Activated CD8-positive, alpha-beta memory T cell treated with anti-CD3 and anti-CD28 coated beads for 48 hours (primary cell): Measurements from ENCODE around the gene SENP6.
A peak's percentile ranks its signal among the peaks of the same experiment; 100 is the strongest.

Source experiments
- DNase-seq, 3 experiments: peaks; one replicate each; pipeline ENCODE4 v3.0.0-alpha.2; 2020; ENCODE audit warnings: low read depth in 2 of 3, low spot score in 2 of 3

Gene SENP6

GRCh38 chr6:75745404-75745803 lies 143.7 kb downstream of the SENP6 start:
- no peak for DNase-seq

GRCh38 chr6:75746221-75746620 lies 144.5 kb downstream of the SENP6 start:
- no peak for DNase-seq

GRCh38 chr6:75747152-75747992 lies 145.7 kb downstream of the SENP6 start:
- DNase-seq, result no peak

GRCh38 chr6:75748003-75748742 lies 146.5 kb downstream of the SENP6 start:
- no peak for DNase-seq

- peak in 2 of 3 experiments; percentile 4 to 18 for DNase-seq
Observed at GRCh38 chr6:75748743-75749538, 147.3 kb downstream of the SENP6 start, which contains the start of gene MYO6. TSS of gene MYO6 (plus strand) at chr6:75749239. CDS start at chr6:75817548, 68,309 bp downstream.

- no peak for DNase-seq
Observed at GRCh38 chr6:75751443-75751842, 149.8 kb downstream of the SENP6 start.

- DNase-seq, result no peak
Observed at GRCh38 chr6:75752365-75752764, 150.7 kb downstream of the SENP6 start.

GRCh38 chr6:75755704-75756103 lies 154.0 kb downstream of the SENP6 start:
- DNase-seq, result no peak

- no peak for DNase-seq
Observed at GRCh38 chr6:75757295-75757694, 155.6 kb downstream of the SENP6 start.

- DNase-seq, result no peak
Observed at GRCh38 chr6:75758061-75758460, 156.4 kb downstream of the SENP6 start.

GRCh38 chr6:75759207-75759606 lies 157.5 kb downstream of the SENP6 start:
- DNase-seq, result no peak

GRCh38 chr6:75760320-75760719 lies 158.6 kb downstream of the SENP6 start:
- no peak for DNase-seq

GRCh38 chr6:75761489-75761888 lies 159.8 kb downstream of the SENP6 start:
- no peak for DNase-seq

- DNase-seq, result no peak
Observed at GRCh38 chr6:75762063-75762462, 160.4 kb downstream of the SENP6 start.

GRCh38 chr6:75766387-75766786 lies 164.7 kb downstream of the SENP6 start:
- DNase-seq, result no peak
